K562 (cell line): ENCODE measurements around the gene TAF11. TPM values are rescaled to one million over a fixed set of nuclear protein-coding genes. Genes with fewer than 3 reads are reported as not detected.

Experiments used
- ADNP ChIP-seq: fragments of 200-800 bp; sonication (Bioruptor generic); IDR thresholded peaks from 2 replicates; pipeline ENCODE4 v1.6.1; 2016; ENCODE audit warnings: missing genetic modification characterization, missing compliant biosample characterization
- ARID1B ChIP-seq: fragments of 450-650 bp; IDR thresholded peaks from 2 replicates; pipeline ENCODE4 v1.6.1; 2016; ENCODE audit warnings: antibody characterized with exemption, mild to moderate bottlenecking, inconsistent platforms
- EP400 ChIP-seq: fragments of 450-650 bp; IDR thresholded peaks from 2 replicates; pipeline ENCODE4 v1.6.1; 2017; ENCODE audit warnings: antibody characterized with exemption, mild to moderate bottlenecking, moderate library complexity
- ETS2 ChIP-seq: IDR thresholded peaks from 2 replicates; pipeline ENCODE4 v1.6.1; 2016; ENCODE audit warnings: borderline replicate concordance, missing genetic modification characterization, mild to moderate bottlenecking, moderate library complexity, missing compliant biosample characterization; ENCODE audit not compliant: poor library complexity, severe bottlenecking
- HLTF ChIP-seq: fragments of 450-650 bp; IDR thresholded peaks from 2 replicates; pipeline ENCODE4 v1.6.1; 2016
- HNRNPL ChIP-seq: fragments of 200-400 bp; formaldehyde crosslinking; IDR thresholded peaks from 2 replicates; pipeline ENCODE4 v1.6.1; 2017; ENCODE audit warnings: low read depth, mild to moderate bottlenecking, low read length
- KAT8 ChIP-seq: fragments of 450-650 bp; IDR thresholded peaks from 2 replicates; pipeline ENCODE4 v1.6.1; 2016; ENCODE audit warnings: low read depth, mild to moderate bottlenecking
- KHSRP ChIP-seq: fragments of 450-650 bp; IDR thresholded peaks from 2 replicates; pipeline ENCODE4 v1.6.1; 2017
- MEIS2 ChIP-seq: fragments of 450-650 bp; IDR thresholded peaks from 2 replicates; pipeline ENCODE4 v1.6.1; 2014; ENCODE audit warnings: mild to moderate bottlenecking; ENCODE audit not compliant: partially characterized antibody
- NKRF ChIP-seq: fragments of 450-650 bp; IDR thresholded peaks from 2 replicates; pipeline ENCODE4 v1.6.1; 2016; ENCODE audit warnings: borderline replicate concordance
- NRF1 ChIP-seq, 2 experiments: fragments of 450-650 bp; IDR thresholded peaks in 1 of 2; conservative IDR thresholded peaks in 1 of 2; 2 replicates each; pipeline ENCODE4 v1.6.1; 2014; ENCODE audit warnings: mild to moderate bottlenecking in 2 of 2
- RBM39 ChIP-seq: fragments of 200-400 bp; formaldehyde crosslinking; optimal IDR thresholded peaks from 2 replicates; pipeline ENCODE3; 2018; ENCODE audit warnings: low read depth, low read length
- RCOR1 ChIP-seq, 2 experiments: IDR thresholded peaks; 2 replicates each; pipeline ENCODE4 v1.6.1; 2012; ENCODE audit warnings: low read depth in 2 of 2, low read length in 2 of 2, borderline replicate concordance in 1 of 2, improper control_type of control experiment in 1 of 2
- TARDBP ChIP-seq: fragments of 450-650 bp; IDR thresholded peaks from 2 replicates; pipeline ENCODE4 v1.6.1; 2016
- TCF15 ChIP-seq: fragments of 250-450 bp; sonication (Bioruptor Pico); IDR thresholded peaks from 2 replicates; pipeline ENCODE4 v1.8.0; 2022; ENCODE audit warnings: moderate library complexity, mild to moderate bottlenecking, inconsistent platforms
- TFAP4 ChIP-seq: sonication (generic); formaldehyde crosslinking; IDR thresholded peaks from 2 replicates; pipeline ENCODE4 v1.8.0; 2022; ENCODE audit warnings: missing genetic modification reagents, mild to moderate bottlenecking, moderate library complexity, borderline replicate concordance
- ZBTB40 ChIP-seq, 2 experiments: fragments of 450-650 bp in 1 of 2; sonication (generic) in 1 of 2; formaldehyde crosslinking in 1 of 2; IDR thresholded peaks; 2 replicates each; pipeline versions ENCODE4 v1.7.1 to v1.9.0; 2016 to 2022; ENCODE audit warnings: inconsistent platforms in 1 of 2, mild to moderate bottlenecking in 1 of 2, missing genetic modification reagents in 1 of 2
- polyA plus RNA-seq, 8 experiments: library from polyadenylated mRNA; depleted of rRNA in 4 of 8; stranded (reverse) in 5 of 8; unstranded in 3 of 8; fragments of >200 nt; fragmentation: Nextera tagmentation in 2 of 8; fragmentation: Illumina TruSeq in 1 of 8; extraction: Ambion mirVana in 2 of 8; extraction: Trizol in 1 of 8; gene quantifications; 2 replicates each; pipeline versions ENCODE4 v1.2.1 to v1.2.3, GENCODE V29; 2011 to 2014; ENCODE audit warnings: inconsistent platforms in 1 of 8, missing spikeins in 1 of 8
- total RNA-seq, 7 experiments: library from RNA; depleted of rRNA in 6 of 7; stranded (reverse); fragments of >200 nt in 6 of 7; fragmentation: Illumina TruSeq in 2 of 7; extraction: Trizol in 2 of 7; gene quantifications; 2 replicates each; pipeline versions ENCODE4 v1.2.1 to v1.2.3, GENCODE V29; 2011 to 2021; ENCODE audit warnings: low replicate concordance in 1 of 7

The TAF11 gene
- total and polyA plus RNA-seq, 9 of the 15 experiments (the other 6 are each of a cell fraction or from before 2014, with no cell fraction given) = 40.9 to 91.9 (median 71.9) TPM

- peak; percentile 88 for TF ChIP-seq MEIS2
- no peak for TF ChIP-seq ETS2 (tag)
- TF ChIP-seq NRF1 (conservative IDR thresholded peaks at IDR 0.05 in 1 of 2, IDR thresholded peaks at IDR 0.05 in 1 of 2) = no peak
- TF ChIP-seq EP400 = peak; percentile 88
- TF ChIP-seq HLTF = peak; percentile 62; the same call in 1 of the 2 replicates
- TF ChIP-seq TCF15 (CRISPR knock-in tag) = no peak
- peak; percentile 83 for TF ChIP-seq ADNP (tag)
- TF ChIP-seq KAT8 = no peak
- TF ChIP-seq NKRF = peak; percentile 73; the same call in 1 of the 2 replicates
- TF ChIP-seq RCOR1 (IDR thresholded peaks at IDR 0.05; ENCODE audit: borderline replicate concordance in 1 of 2, low read depth in 2 of 2, low read length in 2 of 2) = peak; percentile 95 to 100; a peak in 3 of 4 replicates
- no peak for TF ChIP-seq HNRNPL
- 0 out of 2 replicates have a peak, but pooled peaks have one; percentile 25 for TF ChIP-seq ZBTB40 (IDR thresholded peaks at IDR 0.05)
- no peak for TF ChIP-seq ZBTB40 (CRISPR knock-in tag; IDR thresholded peaks at IDR 0.05)
- TF ChIP-seq KHSRP = peak; percentile 63; the same call in 1 of the 2 replicates
- TF ChIP-seq RBM39 = no peak
- no peak; the same call in 1 of the 2 replicates for TF ChIP-seq TFAP4 (CRISPR knock-in tag)
- TF ChIP-seq TARDBP = peak; percentile 86; the same call in 1 of the 2 replicates
- TF ChIP-seq ARID1B = peak; percentile 99
Observed at GRCh38 chr6:34865107-34865506, 22.7 kb downstream of the TAF11 start (continued).
